Activated CD4-positive, alpha-beta T cell treated with anti-CD3 and anti-CD28 coated beads, Interleukin-2, amount 50 U/mL, for 4 hours (primary cell): Measurements from ENCODE around the gene MTX1.
"Not testable (repeated sequence)": the region's sequence is repeated elsewhere in the genome, so short reads cannot be mapped to it uniquely, and the experiment has no call there.

Experiments
- DNase-seq, 2 experiments: peaks; one replicate each; pipeline ENCODE4 v3.0.0-alpha.2; 2020

MTX1 gene

DNA sequence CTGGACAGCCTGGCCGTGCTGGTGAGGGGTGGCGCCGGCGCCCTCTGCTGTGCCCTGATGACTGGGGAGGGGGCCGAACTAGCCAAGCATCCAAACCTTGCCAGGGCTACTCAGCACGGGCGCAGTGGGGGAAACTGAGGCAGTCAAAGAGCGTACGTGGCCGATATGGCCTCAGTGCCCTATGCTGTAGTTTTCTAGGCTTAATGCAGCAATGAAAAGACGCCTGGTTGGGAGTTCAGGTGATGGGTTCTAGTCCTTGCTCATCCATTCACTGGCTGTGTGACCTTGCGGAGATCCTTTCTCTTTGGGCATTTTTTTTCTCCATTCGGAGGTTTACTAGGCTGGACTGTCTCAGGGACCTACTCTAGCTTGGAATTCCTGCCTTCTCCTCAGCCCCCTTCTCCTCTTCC lies 822 bp downstream of the MTX1 start:
- no peak for DNase-seq

DNA sequence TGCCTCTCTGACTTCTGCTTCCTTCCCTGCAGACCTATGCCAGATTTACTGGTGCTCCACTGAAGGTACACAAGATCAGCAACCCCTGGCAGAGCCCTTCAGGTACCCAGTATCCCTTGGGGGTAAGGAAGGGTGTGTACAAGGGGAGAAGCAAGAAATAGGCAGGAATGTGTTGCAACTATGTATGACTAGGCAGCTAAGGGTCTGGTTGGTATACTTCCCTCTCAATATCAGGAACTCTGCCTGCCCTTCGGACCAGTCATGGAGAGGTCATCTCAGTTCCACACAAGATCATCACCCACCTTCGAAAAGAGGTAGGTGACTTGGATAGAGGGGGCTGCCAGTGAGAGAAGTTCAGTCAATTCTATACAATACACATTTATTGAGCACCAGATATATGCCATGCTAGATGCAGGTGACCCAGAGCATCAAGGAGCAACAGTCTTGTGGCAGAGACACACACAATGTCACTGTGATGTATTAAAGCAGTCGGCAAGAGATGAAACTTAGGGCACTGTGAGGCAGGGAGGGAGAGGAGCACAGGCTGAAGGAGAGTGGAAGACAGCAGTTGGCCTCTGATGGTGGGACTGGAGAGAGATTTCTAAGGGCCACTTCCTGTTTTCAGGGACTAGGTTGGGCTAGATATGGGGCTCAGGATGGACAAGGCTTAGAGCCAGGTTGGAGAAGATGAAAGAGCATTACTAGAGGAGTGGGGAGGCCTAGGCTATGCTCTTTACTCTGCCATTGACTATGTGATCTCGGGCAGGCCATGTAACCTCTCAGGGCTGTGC lies 2.0 kb downstream of the MTX1 start:
- no peak for DNase-seq

DNA sequence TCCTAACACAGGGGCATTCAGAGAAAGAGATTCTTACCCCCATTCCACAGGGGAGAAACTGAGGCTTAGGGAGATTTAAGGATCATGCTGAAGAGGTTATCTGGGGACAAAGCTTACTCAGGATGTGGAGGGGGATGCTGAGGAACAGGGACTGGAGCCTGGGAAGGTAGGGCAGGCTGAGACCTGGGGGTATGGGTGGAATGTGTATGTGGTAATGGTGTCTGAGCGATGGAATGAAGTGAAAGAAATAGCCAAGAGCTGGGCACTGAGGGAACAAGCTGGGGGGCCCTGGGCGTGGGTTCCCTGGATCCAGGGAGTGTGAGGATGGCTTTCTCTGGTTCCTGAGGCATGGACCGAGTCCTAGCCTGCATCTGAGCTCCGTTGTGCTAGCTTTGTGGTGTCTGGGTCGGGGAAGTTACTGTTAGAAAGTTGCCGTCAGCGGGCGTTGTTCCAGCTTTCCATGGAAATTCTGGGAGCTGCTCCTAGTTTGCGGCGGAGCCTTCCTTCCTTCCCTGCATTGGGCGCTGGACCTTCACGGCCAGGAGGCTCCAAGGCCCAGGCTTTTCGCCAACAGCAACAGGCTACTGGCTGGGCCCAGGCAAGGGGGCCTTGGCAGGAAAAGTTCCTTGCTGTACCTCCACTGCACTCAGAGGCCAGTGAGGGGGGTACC lies 3.0 kb downstream of the MTX1 start:
- DNase-seq: not testable (repeated sequence)

DNA sequence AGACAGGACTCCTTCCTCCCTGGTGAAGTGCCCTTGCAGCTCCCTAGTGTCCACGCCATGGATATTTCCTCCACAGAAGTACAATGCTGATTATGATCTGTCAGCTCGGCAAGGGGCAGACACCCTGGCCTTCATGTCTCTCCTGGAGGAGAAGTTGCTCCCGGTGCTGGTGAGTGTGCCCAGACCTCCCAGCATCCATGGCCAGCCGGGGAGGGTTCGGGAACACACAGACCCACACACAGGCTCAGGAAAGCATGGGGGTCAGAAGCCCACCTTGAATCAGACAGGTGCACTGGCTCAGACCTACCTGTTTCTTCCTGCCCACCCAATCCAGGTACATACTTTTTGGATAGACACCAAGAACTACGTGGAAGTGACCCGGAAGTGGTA lies 3.6 kb downstream of the MTX1 start:
- not testable (repeated sequence) for DNase-seq

DNA sequence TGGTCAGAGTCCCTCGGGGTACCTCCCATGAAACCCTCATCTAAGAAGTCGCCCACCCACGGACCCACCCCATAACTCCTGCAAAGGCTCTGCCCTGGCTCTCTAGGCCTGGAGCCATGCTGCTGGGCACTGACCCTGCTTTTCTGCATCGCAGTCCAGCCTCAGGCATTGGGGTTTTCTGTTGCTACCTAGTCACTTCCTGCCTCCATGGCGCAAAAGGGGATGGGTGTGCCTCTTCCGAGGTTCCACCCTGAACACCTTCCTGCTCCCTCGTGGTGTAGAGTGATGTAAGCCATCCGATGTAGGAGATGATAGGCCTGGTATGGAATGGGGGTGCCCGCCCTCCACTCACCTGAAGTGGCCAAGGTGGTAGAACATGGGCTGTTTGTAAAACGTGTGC lies 6.2 kb downstream of the MTX1 start:
- not testable (repeated sequence) for DNase-seq

DNA sequence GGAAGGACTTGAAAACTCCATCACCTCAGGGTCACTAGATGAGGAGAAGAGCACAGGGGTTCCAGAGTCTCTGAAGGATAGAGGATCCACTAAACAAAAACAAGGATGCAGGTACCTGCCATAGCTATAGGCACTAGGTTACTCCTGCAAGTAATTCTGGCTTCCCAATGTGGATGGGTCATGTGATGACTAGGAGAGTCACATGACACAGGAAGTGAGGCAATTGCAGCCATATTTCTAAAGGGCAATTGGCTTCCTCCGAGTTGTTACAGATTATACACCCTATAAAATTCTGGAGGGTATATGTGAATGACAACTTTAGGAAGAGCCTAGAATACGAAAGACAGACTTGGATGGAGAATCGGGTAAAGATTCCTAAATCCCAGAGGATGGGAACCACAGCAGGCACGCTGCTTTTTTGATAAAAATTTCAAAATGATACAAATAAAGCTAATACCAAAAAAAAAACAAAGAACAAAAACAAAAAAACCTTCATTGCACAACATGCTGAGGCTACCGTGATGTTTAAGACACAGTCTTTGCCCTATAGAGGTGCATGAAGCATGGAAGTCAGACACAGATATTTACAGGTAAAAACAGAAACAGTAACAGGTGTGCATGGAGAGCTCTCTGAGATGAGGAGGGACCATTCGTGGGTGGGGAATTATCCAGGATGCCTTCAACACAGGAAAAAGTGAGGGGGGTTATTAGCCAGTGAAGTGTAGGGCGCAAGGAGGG lies 10.5 kb downstream of the MTX1 start:
- DNase-seq: no peak

DNA sequence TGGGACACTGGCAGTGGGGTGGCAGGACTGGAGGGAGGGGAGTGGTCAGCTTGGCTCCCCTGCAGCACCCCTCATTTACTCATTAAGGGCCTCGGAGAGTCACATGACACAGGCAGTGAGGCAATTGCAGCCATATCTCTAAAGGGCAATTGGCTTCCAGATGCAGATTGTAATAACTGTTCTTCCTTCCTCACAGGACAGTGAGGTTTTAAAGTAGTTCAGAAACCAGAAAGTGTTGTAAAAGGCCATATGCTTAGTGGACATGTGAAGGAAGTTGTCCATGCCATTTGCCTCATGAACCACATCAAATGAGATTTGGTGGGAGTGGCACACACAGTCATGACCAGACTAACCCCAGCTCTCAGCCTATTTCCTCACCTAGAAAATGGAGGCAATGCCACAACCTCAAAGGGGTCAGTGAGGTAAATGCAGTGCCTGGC lies 11.1 kb downstream of the MTX1 start:
- DNase-seq: no peak

DNA sequence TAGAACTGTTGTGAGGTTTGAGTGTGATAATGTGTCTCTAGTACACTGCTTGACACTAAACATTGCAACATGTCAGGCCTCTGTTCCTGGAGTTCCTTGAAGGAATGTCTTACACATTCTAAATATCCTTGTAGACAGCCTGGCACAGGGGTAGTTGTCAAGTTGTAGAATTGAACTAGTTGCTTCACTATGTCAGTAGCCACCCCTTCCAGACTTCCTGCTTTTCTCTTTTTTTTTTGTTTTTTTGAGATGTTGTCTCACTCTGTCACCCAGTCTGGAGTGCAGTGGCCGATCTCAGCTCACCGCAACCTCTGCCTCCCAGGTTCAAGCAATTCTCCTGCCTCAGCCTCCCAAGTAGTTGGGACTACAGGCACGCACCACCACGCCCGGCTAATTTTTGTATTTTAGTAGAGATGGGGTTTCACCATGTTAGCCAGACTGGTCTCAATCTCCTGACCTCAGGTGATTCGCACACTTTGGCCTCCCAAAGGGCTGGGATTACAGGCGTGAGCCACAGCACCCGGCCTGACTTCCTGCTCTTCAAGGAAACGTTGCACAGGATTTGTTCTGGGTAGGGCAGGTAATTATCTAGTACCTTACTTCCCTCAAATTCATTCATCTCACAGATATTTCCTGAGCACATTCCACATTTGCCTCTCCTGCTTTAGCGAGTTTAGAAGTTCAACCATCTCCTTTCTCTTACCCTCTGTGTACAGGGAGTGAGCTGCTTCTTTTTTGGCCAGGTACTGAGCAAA lies 11.9 kb downstream of the MTX1 start:
- DNase-seq: not testable (repeated sequence)

DNA sequence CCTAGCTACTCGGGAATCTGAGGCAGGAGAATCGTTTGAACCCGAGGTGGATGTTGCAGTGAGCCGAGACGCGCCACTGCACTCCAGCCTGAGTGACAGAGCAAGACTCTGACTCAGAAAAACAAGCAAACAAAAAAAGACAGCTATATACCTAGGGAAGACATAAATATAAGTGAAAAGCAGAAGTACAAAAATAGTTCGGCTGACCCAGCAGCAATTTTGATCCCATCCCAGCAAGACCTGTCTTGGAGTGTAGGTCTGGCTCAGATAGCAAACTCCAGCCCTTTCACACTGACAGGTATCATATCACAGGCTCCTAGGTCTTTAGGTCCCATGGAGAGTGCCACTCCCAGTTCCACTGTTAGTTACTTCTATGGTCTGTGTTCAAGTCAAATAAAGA lies 14.6 kb downstream of the MTX1 start:
- DNase-seq: no peak

DNA sequence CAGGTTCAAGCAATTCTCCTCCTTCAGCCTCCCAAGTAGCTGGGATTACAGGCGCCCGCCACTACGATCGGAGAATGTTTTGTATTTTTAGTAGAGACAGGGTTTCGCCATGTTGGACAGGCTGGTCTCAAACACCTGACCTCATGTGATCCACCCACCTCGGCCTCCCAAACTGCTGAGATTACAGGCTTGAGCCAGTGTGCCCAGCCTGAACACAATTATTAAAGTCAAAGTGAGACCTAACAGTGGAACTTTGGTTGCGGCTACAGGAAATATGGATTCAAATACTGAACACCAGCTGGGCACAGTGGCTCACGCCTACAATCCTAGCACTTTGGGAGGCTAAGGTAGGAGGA lies 16.9 kb downstream of the MTX1 start:
- not testable (repeated sequence) for DNase-seq

DNA sequence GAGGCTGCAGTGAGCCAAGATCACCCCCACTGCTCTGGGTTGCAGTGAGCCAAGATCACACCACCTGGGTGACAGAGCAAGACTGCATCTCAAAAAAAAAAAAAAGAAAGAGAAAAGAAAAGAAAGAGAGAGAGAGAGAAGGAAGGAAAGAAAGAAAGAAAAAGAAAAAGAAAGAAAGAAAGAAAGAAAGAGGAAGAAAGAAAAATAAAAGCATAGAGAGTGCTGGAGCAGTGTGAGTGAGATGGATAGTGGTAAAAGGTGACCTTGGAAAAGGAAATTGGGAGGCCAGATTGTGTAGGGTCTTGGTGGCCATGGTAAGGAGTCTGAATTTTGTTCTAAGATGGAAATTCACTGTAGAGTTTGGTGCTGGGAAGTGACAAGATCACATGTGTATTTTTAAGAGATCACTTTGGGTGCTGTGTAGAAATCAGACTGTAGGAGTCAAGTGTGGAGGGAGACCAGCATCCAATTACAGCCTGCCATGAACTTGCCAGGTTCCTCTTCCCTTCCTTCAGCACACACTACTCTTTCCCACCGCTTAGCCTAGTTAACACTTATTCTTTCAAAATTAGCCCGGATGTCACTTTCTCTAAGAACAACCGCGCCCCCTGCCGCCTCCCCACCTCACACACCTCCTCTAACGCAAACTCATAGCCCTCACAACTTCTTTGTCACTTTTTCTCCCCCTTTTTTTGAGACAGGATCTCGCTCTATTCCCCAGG lies 17.9 kb downstream of the MTX1 start:
- peak; percentile 83 to 85 for DNase-seq

DNA sequence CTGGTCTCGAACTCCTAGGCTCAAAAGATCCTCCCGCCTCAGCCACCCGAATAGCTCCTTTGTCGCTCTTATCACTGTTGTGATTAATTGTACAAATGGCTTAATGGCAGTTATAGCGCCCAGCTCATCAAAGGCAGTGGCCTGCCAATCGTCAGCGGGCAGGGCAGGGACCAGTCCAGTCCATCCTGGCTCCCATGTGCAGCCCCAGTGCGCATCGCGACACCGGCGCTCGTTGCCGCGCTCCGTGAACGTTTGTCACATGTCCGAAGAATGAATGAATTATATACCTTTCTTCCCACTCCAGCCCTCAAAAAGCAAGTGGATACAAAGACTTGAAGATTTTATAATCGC lies 18.4 kb downstream of the MTX1 start:
- peak in 1 of 2 experiments; percentile 17 for DNase-seq

DNA sequence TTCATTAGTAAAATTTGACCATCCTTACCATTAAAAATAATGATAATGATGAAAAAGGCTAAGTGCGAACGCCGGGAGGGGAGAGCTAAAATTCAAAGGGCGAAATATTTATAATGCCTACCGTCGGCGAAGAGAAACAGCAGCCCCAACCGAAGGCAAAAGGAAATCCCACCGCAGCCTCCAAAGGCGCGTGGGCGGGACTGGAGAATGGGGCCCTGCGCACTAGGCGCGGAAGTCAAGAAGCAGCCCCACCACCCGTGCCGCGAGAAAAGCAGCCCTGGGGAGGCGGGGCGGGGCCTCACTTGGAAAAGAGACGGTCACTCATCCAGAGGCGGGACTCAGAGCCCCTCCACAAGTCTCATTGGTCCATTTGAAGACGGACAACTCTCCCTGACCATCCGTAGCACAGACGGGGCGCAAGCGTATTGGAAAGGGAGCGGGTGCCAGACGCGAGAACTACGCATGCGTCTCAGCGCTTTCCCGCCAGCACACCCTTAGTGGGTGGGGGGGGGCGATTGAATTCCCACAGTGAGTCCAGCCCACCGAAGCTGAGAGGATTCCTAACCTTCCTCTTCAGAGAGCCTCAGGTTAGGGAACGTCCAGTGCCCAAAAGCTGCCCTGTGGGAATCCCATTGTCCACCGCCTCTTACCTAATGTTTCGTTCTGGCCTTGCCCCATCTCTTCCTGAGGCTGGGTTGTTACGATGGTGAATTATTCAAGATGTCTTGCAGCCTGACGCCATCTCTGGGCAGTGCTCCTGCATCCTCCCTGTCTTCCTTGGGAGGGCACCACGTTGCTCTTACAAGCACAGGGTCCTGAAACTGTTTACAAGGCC lies 19.0 kb downstream of the MTX1 start:
- DNase-seq: peak; percentile 97 to 98

DNA sequence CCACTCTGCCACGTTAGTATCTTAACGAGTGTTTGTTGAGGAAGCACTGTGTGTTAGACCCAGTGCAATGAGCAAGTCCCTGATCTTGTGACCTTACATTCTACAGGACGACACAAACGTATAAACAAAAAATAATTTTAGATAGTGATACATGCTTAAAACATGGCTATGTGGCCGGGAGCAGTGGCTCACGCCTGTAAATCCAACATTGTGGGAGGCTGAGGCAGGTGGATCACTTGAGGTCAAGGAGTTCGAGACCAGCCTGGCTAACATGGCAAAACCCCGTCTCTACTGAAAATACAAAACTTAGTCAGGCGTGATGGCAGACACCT lies 19.6 kb downstream of the MTX1 start:
- no peak for DNase-seq

DNA sequence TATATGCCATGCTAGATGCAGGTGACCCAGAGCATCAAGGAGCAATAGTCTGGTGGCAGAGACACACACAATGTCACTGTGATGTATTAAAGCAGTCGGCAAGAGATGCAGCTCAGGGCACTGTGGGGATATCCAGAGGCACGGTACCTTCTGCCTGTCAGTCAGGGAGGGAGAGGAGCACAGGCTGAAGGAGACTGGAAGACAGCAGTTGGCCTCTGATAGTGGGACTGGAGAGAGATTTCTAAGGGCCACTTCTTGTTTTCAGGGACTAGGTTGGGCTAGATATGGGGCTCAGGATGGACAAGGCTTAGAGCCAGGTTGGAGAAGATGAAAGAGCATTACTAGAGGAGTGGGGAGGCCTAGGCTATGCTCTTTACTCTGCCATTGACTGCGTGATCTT lies 22.8 kb downstream of the MTX1 start:
- DNase-seq: not testable (repeated sequence)

DNA sequence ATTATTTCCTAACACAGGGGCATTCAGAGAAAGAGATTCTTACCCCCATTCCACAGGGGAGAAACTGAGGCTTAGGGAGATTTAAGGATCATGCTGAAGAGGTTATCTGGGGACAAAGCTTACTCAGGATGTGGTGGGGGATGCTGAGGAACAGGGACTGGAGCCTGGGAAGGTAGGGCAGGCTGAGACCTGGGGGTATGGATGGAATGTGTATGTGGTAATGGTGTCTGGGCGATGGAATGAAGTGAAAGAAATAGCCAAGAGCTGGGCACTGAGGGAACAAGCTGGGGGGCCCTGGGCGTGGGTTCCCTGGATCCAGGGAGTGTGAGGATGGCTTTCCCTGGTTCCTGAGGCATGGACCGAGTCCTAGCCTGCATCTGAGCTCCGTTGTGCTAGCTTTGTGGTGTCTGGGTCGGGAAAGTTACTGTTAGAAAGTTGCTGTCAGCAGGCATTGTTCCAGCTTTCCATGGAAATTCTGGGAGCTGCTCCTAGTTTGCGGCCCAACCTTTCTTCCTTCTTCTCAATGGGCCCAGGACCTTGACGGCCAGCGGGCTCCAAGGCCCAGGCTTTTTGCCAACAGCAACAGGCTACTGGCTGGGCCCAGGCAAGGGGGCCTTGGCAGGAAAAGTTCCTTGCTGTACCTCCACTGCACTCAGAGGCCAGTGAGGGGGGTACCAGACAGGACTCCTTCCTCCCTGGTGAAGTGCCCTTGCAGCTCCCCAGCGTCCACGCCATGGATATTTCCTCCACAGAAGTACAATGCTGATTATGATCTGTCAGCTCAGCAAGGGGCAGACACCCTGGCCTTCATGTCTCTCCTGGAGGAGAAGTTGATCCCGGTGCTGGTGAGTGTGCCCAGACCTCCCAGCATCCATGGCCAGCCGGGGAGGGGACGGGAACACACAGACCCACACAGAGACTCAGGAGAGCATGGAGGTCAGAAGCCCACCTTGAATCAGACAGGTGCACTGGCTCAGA lies 23.8 kb downstream of the MTX1 start:
- not testable (repeated sequence) for DNase-seq

DNA sequence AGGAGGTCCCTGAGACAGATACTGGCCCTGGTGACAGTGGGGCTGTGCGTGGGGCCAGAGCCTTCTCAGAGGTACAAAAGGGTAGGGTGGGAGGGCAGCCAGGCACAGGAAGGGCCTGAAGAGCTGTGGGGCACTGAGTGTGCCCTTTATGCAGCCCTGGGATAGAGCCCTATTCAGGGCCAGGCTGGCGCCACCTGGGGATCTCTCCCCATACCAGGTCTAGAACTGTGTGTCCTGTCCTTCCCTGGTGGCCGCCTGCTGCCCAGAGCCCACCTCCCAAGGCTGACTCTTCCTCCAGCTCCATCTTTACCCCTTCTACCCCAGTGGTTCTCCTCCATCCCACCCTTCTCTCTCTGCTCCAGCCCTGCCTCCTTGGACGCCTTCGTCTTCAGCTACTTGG lies 25.0 kb downstream of the MTX1 start:
- not testable (repeated sequence) for DNase-seq

DNA sequence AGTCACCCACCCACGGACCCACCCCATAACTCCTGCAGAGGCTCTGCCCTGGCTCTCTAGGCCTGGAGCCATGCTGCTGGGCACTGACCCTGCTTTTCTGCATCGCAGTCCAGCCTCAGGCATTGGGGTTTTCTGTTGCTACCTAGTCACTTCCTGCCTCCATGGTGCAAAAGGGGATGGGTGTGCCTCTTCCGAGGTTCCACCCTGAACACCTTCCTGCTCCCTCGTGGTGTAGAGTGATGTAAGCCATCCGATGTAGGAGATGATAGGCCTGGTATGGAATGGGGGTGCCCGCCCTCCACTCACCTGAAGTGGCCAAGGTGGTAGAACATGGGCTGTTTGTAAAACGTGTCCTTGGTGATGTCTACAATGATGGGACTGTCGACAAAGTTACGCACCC lies 26.9 kb downstream of the MTX1 start:
- DNase-seq: not testable (repeated sequence)

DNA sequence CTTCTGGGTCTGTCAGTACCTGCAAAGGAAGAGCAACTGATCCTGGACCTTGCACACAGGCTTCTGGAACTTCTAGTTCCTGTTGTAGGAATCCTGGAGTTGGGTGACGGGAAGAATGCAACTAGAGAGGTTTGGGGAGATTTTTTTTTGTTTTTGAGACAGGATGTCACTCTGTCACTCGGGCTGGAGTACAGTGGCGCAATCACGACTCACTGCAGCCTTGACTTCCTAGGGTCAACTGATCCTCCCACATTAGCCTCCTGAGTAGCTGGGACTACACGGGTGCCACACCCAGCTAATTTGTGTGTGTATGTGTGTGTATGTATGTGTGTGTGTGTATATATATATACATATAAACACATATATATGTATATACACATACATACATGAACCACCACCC lies 28.0 kb downstream of the MTX1 start:
- no peak for DNase-seq

DNA sequence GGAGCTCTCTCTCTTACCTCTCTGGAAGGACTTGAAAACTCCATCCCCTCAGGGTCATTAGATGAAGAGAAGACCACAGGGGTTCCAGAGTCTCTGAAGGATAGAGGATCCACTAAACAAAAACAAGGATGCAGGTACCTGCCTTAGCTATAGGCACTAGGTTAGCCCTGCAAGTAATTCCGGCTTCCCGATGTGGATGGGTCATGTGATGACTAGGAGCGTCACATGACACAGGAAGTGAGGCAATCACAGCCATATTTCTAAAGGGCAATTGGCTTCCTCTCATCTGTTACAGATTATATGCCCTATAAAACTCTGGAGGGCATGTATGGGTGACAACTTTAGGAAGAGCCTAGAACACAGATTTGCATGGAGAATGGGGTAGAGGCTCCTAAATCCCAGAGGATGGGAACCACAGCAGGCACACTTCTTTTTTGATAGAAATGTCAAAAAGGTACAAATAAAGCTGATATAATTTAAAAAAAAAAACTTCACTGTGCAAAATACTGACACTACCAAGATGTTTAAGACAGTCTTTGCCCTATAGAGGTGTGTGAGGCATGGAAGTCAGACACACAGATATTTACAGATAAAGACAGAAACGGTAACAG lies 32.7 kb downstream of the MTX1 start:
- peak; percentile 50 to 53 for DNase-seq
